GM21526 (cell line): ENCODE measurements around the gene PCSK9.

Experiments
- ATAC-seq: cut with Tn5 transposase; IDR thresholded peaks from one replicate; pipeline ENCODE4 v1.9.1; 2021; ENCODE audit warnings: moderate library complexity; ENCODE audit not compliant: unreplicated experiment, low FRiP score

Gene PCSK9

DNA sequence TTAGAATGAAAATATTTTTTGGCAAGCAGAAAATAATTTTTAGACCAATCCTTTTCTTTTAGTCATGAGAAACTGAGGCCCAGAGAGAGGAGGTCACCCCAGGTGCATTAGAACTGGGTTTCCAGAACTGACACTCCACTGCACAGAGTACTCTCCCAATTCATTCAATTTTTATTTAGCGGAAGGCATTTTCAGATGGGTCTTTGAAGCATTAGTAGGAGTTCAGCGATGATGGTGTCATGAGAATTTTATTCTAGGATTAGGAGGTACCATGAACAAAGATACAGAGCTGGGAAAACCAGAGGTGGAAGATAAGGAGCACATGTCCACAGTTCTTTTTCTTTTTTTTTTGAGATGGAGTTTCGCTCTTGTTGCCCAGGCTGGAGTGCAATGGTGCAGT, 2.3 kb downstream of the PCSK9 start:
- ATAC-seq: no peak

GRCh38 chr1:55043011-55043410, 3.7 kb downstream of the PCSK9 start:
- ATAC-seq: no peak

GRCh38 chr1:55043726-55044125, 4.4 kb downstream of the PCSK9 start:
- ATAC-seq: no peak

DNA sequence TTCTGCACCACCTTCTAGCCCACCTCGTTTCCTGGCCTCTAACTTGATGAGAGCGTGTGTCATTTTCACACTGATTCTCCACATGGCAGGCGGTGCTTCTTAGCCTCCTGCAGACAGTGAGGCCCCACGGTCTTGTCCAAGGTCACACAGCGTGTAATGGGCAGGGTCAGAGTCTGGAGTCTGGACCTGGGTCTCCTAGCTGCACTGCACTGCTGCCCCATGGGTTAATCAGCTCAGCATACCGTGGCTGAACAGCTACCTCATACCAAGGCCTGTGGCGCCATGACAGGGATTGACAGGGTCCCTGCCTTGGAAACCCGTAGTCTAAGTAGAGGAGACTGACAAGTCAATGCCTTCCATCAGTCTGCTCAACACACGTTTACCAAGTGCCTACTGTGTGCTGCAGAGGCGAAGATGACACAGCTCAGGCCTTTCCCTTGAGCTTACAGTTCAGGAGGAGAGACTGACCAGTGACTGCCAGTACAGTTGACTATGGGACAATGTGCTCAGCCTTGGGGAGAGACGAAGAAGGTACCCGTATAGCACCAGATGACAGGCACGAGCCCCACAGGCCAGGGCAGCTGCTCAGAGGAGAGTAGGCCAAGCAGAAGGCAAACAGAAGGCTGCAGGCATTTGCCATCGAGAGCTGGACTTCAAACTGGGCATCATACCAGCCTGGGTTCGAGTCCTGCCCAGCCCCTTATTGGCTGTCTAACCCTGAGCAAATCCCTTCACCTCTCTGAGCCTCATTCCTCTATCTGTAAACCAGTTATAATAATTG, 5.5 kb downstream of the PCSK9 start:
- no peak for ATAC-seq

DNA sequence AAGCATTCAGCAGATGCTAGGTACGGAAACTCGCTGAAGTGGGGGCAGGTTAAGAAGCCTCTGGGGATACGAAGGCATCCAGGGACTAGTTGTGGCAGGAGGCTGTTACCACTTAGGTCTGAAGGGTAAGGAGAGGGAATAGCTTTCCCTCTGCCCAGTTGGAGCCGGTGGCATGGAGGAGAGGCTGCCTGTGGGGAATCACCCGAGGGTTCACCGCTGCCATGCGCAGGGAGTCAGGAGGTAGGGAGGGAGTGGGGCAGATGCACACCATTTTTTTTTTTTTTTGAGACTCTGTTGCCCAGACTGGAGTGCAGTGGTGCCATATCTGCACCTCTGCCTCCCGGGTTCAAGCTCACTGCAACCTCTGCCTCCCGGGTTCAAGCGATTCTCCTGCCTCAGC, 6.1 kb downstream of the PCSK9 start:
- ATAC-seq: no peak

DNA sequence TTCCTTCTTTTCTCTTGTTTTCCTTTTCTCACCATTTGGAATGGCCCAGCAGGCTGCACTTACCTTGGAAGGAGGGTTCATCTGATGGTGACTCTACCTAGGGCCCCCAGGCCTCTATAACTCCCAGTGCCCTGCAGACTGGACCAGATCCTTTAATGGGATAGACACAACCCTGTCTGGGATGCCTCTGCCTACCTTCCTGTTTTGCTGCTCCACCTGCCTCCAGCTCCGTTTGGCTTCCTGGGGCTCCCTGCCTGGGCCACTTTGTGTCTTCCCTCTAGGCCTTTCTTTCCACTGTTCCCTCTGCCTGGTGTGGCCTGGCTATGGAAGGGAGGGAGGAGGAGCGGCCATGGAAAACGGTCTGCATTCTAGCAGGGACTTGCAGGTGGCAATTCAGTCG, 7.5 kb downstream of the PCSK9 start:
- ATAC-seq: no peak

- no peak for ATAC-seq
These were observed 8.3 kb downstream of the PCSK9 start for GRCh38 chr1:55047611-55048010.

GRCh38 chr1:55048453-55049270, 9.3 kb downstream of the PCSK9 start:
- no peak for ATAC-seq

GRCh38 chr1:55049271-55049913, 10.0 kb downstream of the PCSK9 start:
- no peak for ATAC-seq

DNA sequence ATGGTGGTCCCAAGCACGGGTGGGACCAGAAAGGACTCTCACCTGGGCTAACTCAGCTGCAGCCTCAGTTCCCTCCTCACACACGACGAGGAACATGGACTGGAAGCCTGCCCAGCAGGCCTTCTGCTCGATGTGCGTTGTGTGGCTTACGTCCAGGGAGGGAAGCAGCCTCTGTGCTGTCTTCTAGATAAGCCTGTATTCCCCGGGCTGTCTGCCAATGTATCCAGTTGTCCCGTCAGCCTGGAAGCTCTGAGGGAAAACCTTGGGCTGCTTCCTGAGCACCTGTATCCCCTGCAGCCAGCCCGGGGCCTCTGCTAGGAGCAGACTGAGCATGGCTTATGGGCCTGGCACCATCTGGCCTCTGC, 10.5 kb downstream of the PCSK9 start:
- no peak for ATAC-seq

DNA sequence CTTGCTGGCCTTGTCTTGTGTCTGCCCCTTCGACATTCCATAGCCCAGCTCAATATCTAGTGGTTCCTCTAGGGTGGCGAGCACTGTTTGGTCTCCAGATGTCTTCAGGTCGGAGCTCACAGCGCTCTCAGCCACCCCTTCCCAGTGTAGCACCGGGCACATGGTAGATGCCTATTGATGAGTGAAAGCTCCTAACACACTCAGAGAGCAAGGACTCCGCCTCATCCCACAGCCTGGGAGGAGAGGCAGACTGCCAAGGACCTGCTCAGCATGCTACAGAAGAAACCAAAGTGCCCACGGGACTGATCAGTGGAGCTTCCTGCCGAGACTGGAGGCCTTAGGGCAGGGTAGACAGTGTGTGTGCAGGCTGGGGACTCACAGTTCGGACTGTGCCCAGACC, 10.9 kb downstream of the PCSK9 start:
- ATAC-seq: no peak

- ATAC-seq: no peak
These were observed 11.8 kb downstream of the PCSK9 start for GRCh38 chr1:55051169-55051568.

- no peak for ATAC-seq
These were observed 12.3 kb downstream of the PCSK9 start for GRCh38 chr1:55051621-55052020.

GRCh38 chr1:55052221-55053142, 13.1 kb downstream of the PCSK9 start:
- ATAC-seq: no peak

DNA sequence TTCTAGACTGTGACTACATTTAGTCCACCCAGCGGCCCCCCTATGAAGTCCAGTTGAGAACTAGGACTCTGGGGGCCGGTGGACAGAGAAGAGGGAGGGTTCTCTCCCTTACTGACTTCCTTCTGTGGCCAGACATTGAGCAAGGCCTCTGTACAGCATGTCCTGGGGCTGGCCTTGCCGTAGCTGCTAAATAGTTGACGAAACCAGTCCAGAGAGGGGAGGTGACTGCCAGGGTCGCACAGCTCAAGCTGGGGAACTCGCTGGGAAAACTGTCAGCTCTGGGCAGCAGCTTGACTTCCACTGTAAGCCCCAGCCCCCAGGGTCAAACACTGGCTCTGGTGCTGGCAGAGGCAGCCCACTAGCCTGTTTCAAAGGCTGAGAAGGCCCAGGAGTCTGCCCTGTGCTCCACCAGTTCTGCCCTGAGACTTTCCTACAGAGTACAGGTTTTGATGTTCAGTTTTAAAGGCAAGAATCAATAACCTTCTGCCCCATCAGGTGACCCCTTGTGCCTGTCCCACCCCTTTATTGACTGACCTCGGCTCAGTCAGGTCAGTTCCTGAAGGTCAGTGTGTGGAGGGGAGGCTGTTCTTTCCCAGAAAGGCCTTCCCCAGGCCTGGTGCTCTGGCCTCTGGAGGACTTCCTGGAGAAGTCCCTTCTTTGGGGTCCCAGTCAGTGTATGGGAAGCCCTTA, 14.1 kb downstream of the PCSK9 start:
- ATAC-seq: no peak

DNA sequence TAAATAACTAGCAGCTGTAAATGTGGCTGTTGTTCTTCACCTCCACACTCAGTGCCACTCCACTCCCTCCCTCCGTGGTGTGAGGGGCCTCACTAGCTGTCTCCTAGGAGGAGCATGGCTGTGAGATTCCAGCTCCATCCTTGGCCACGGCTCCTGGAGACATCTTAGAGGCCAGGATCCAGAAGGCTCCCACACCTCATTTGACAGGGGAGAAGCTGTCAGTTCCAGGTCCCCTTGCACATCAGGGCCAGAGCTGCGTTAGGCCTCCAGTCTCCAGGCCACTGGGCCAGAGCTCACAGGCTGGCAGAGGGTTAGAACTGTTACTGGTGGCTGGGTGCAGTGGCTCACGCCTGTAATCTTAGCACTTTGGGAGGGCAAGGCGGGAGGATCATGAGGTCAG, 15.0 kb downstream of the PCSK9 start:
- ATAC-seq: no peak

GRCh38 chr1:55055084-55055882, 15.9 kb downstream of the PCSK9 start:
- ATAC-seq: no peak

DNA sequence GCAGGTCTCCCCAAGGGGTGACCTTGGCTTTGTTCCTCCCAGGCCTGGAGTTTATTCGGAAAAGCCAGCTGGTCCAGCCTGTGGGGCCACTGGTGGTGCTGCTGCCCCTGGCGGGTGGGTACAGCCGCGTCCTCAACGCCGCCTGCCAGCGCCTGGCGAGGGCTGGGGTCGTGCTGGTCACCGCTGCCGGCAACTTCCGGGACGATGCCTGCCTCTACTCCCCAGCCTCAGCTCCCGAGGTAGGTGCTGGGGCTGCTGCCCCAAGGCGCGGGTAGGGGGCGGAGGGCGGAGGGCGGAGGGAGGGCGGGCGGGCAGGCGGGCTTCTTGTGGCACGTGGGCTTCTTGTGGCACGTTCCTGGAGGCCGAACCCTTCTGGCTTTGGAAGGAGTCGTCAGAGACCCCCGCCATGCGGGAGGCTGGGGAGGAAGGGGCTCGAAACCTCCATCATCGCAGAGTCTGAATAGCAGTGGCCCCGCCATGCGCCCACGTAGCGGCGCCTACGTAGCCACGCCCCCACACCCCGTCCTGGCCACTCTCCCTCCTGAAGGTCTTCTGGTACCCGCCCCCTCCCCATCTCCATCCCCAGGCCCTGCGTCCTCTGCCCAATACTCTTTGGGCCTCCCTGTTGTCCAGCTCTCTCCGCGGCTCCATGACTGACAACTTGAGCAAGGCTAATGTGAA, 16.7 kb downstream of the PCSK9 start:
- no peak for ATAC-seq

- no peak for ATAC-seq
These were observed 17.3 kb downstream of the PCSK9 start for GRCh38 chr1:55056632-55056992.
